ENCODE results near the gene KIF4A. TPM values are rescaled to one million over a fixed set of nuclear protein-coding genes. Genes with fewer than 3 reads are reported as not detected.
A peak's percentile ranks its signal among the peaks of the same experiment; 100 is the strongest.

Gene KIF4A
- total RNA-seq, 1 experiment from 2014 or later, result 36.2 TPM

GRCh38 chrX:70280573-70280972, 9.3 kb upstream of the KIF4A start (continued):
- TF ChIP-seq PRDM15 (CRISPR knock-in tag; IDR thresholded peaks at IDR 0.05), result no peak

GRCh38 chrX:70281951-70282350, 8.0 kb upstream of the KIF4A start, which contains the start of gene RAB41:
RAB41 (plus strand) TSS chrX:70282172; CDS start chrX:70282218, 46 bp downstream.
- H3K4me3 Mint-ChIP-seq, result no peak within 1 kb of the TSS
- no peak for DNase-seq (ENCODE audit: low spot score)
- no peaks in the 10 kb centered on the region for H3K4me1 Mint-ChIP-seq
- TF ChIP-seq ZBTB43 (CRISPR knock-in tag; IDR thresholded peaks at IDR 0.05) (no peak), ATF2 (CRISPR knock-in tag; IDR thresholded peaks at IDR 0.05; ENCODE audit: borderline replicate concordance, low read depth) (no peak), PRRX2 (CRISPR knock-in tag; IDR thresholded peaks at IDR 0.05) (no peak), ZNF396 (CRISPR knock-in tag; IDR thresholded peaks at IDR 0.05; ENCODE audit: borderline replicate concordance) (no peak), SMAD3 (CRISPR knock-in tag; IDR thresholded peaks at IDR 0.05; ENCODE audit: borderline replicate concordance) (no peak), SMAD4 (CRISPR knock-in tag; IDR thresholded peaks at IDR 0.05) (no peak), GTF2I (CRISPR knock-in tag; conservative IDR thresholded peaks at IDR 0.05) (no peak)
- ChIA-PET CTCF (no interaction called here), POLR2A (no interaction called here)
- peaks cover 9% of the 10 kb centered on the region for H3K36me3 Mint-ChIP-seq
- no peak for ATAC-seq
- peaks cover 6% of the 10 kb centered on the region for H3K27me3 Mint-ChIP-seq (ENCODE audit: low read depth)
- H3K27ac Mint-ChIP-seq, result no peak within 1 kb of the TSS
- no peaks in the 10 kb centered on the region for H3K9me3 Mint-ChIP-seq

GRCh38 chrX:70289168-70289792, 624 bp upstream of the KIF4A start:
- ATAC-seq (peak; percentile 10; the same call in 1 of the 2 replicates), DNase-seq (ENCODE audit: low spot score) (no peak)
- no peaks in the 10 kb centered on the region for H3K27me3 Mint-ChIP-seq (ENCODE audit: low read depth)
- H3K4me3 Mint-ChIP-seq, result peak overlapping the region; percentile 96
- no peak overlapping the region; the same call in 1 of the 2 replicates for H3K27ac Mint-ChIP-seq
- peaks cover 15% of the 10 kb centered on the region for H3K36me3 Mint-ChIP-seq
- peaks cover 12% of the 10 kb centered on the region for H3K4me1 Mint-ChIP-seq
- POLR2A ChIA-PET, result interaction anchor here (1.1 kb wide), 1 partner anchor 220 kb away, joined by 3 read pairs; no protein-coding TSS in a partner anchor
- no peak for TF ChIP-seq SP1 (CRISPR knock-in tag; conservative IDR thresholded peaks at IDR 0.05)
- no peak for TF ChIP-seq JUN (CRISPR knock-in tag; IDR thresholded peaks at IDR 0.05)
- no peak for TF ChIP-seq FOXK1 (CRISPR knock-in tag; IDR thresholded peaks at IDR 0.05)
- TF ChIP-seq ZNF219 (CRISPR knock-in tag; IDR thresholded peaks at IDR 0.05; ENCODE audit: borderline replicate concordance), result no peak
- no peak for TF ChIP-seq TEAD1 (CRISPR knock-in tag; IDR thresholded peaks at IDR 0.05)
- no peak for TF ChIP-seq ERG (CRISPR knock-in tag; IDR thresholded peaks at IDR 0.05)
- no peak for TF ChIP-seq IRF2 (CRISPR knock-in tag; IDR thresholded peaks at IDR 0.05; ENCODE audit: borderline replicate concordance, low read depth)
- no peak for TF ChIP-seq GTF2I (CRISPR knock-in tag; conservative IDR thresholded peaks at IDR 0.05)
- no peak for TF ChIP-seq GABPB1 (CRISPR knock-in tag; IDR thresholded peaks at IDR 0.05)
- no peak for TF ChIP-seq ZNF317 (CRISPR knock-in tag; IDR thresholded peaks at IDR 0.05; ENCODE audit: borderline replicate concordance, low read depth)
- no peaks in the 10 kb centered on the region for H3K9me3 Mint-ChIP-seq
- CTCF ChIA-PET, result interaction anchor here (0.7 to 1.1 kb wide), 5 partner anchors 15 to 165 kb away, joined by 3 to 6 read pairs (median 4); partner anchors contain the start of gene IGBP1
